GM21447 (cell line): ENCODE data around the gene ISG15.
"Not testable (repeated sequence)": the region's sequence is repeated elsewhere in the genome, so short reads cannot be mapped to it uniquely, and the experiment has no call there.

Experiments used
- ATAC-seq: cut with Tn5 transposase; IDR thresholded peaks from one replicate; pipeline ENCODE4 v1.9.1; 2021; ENCODE audit not compliant: unreplicated experiment

ISG15 gene

DNA sequence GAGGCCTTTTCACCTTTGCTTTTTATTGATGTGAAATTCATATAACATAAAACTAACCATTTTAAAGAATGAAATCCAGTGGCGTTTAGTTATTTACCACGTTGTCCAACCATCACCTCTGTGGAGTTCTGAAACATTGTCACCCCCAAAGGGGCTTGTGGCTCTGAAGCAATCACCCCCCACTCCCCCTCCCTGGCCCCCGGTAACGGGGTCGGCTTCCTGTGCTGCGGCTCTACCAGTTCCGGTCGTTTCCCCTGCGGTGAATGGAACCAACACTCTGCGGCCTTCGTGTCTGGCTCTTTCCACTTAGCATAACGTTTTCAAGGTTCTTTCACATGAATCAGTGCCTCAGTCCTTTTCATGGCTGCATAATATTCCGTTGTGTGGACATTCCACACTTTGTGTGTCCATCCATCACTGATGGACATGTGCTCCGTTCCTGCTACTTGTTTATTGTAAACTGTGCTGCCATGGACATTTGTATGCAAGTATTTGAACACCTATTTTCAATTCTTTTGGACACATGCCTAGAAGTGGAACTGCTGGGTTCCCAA, 1.8 kb upstream of the ISG15 start:
- ATAC-seq: no peak

DNA sequence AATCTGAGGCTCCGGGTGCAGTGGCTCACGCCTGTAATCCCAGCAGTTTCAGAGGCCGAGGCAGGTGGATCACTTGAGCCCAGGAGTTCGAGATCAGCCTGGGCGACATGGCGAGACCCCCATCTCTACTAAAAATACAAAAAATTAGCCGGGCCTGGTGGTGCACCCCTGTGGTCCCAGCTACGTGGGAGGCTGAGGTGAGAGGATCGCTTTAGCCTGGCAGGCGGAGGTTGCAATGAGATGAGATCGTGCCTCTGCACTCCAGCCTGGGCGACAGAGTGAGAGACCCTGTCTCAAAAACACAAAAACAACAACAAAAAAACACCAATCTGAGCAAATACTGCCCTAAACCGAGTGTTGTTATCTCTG, 577 bp upstream of the ISG15 start:
- not testable (repeated sequence) for ATAC-seq

DNA sequence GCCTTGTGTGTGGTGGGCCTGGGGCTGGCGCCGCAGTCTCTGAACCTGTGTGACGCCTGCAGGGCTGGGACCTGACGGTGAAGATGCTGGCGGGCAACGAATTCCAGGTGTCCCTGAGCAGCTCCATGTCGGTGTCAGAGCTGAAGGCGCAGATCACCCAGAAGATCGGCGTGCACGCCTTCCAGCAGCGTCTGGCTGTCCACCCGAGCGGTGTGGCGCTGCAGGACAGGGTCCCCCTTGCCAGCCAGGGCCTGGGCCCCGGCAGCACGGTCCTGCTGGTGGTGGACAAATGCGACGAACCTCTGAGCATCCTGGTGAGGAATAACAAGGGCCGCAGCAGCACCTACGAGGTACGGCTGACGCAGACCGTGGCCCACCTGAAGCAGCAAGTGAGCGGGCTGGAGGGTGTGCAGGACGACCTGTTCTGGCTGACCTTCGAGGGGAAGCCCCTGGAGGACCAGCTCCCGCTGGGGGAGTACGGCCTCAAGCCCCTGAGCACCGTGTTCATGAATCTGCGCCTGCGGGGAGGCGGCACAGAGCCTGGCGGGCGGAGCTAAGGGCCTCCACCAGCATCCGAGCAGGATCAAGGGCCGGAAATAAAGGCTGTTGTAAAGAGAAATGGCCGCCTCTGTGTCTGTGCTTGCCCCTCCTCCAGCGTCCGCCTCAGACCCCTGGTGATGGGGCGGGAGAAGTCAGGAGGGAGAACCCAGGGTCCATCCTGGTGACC, 788 bp downstream of the ISG15 start:
- ATAC-seq: peak; percentile 29

DNA sequence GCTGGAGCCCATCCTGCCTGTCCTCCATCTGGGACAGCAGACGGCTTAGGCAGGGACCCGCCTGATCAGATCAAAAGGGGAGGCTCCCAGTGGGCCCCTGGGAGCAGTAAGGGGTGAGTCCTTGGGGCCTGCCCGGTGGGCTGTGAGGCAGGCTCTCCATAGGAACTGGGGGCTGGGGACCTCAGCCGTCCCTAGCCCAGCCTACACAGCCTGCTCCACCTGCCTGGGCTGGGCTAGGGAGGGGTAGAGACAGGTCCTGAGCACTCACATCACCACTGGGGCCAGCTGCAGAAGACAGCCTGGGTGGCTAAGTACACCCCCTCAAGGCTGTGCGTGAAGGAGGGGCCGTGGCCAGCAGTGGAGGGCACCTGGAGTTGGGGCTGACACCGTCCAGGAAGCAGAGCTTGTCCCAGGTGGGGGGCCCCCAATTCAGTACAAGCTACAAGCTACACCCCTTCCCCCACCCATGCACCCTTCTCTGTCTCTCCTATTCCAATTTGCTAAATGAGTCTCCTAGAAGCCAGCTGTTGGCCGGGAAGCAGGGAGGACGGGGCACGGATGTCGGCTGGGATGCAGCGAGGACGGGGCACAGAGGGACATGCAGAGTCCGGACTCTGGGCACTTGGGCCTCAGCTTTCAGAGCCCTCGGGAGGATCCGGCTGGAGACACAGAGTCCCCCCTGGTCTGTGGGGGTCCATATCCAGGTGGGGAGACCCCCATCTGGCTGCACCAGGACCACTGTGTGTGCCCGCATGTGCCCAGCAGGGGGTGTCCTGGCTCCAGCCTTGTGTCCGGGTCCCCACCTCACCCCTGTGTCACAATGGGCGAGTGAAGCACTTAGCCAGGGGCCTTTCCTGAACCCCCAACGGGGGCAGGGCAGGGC, 1.7 kb downstream of the ISG15 start:
- ATAC-seq: no peak

DNA sequence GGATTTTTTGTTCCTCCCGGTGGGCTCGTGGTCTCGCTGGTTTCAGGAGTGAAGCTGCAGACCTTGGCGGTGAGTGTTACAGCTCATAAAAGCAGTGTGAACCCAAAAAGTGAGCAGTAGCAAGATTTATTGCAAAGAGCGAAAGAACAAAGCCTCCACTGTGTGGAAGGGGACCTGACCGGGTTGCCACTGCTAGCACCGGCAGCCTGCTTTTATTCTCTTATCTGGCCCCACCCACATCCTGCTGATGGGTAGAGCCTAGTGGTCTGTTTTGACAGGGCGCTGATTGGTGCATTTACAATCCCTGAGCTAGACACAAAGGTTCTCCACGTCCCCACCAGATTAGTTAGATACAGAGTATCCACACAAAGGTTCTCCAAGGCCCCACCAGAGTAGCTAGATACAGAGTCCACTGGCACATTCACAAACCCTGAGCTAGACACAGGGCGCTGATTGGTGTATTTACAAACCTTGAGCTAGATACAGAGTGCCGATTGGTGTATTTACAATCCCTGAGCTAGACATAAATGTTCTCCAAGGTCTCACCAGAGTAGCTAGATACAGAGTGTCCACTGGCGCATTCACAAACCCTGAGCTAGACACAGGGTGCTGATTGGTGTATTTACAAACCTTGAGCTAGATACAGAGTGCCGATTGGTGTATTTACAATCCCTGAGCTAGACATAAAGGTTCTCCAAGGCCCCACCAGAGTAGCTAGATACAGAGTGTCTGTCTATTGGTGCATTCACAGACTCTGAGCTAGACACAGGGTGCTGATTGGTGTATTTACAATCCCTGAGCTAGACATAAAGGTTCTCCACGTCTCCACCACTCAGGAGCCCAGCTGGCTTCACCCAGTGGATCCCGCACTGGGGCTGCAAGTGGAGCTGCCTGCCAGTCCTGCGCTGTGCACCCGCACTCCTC, 4.4 kb downstream of the ISG15 start:
- ATAC-seq: not testable (repeated sequence)

DNA sequence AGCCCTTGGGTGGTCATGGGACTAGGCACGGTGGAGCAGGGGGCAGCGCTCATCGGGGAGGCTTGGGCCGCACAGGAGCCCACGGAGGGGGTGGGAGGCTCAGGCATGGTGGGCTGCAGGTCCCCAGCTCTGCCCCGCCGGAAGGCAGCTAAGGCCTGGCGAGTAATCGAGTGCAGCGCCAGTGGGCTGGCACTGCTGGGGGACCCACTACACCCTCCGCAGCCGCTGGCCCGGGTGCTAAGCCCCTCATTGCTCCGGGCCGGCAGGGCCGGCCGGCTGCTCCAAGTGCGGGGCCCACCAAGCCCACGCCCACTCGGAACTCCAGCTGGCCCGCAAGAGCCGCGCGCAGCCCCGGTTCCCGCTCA, 5.0 kb downstream of the ISG15 start:
- ATAC-seq: not testable (repeated sequence)

DNA sequence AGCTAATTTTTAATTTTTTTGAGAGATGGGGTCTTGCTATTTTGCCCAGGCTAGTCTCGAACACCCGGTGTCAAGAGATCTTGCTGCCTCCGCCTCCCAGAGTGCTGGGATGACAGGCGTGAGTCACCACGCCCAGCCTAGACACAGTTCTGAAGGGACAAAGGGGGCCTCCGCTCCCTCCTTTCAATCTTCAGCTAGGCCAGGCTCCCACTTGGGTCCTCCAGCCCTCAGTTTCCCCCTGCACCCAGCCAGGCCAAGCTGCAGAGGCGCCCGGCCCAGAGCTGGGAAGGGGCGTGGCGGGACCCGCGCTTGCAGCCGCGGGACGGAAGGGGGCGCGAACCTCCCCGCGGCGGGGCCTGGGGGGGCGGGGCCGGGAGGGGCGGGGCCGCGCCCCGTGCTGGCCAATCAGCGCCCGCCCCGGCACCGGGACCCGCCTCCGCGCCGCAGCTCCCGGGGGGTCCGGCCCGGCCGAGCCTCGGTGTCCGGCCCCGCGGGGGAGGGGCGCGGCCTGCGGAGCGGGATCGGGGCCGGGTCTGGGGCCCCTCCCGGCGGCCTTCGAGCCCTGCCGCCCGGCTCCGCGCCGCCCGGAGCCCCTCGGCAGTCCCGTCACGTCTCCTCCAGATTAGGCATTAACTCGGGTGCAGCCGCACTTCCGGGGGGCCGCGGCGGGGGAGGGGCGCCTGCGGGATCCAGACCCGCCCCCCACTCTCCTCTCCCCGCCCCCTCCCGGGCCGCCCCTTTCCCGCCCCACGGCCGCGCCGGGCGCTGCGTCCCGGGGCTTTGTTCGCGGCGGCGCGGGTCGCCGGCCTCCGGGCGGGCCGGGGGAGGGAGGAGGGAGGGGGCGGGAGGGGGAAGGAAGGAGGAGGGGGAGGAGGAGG, 6.1 kb downstream of the ISG15 start:
- ATAC-seq: peak; percentile 51

DNA sequence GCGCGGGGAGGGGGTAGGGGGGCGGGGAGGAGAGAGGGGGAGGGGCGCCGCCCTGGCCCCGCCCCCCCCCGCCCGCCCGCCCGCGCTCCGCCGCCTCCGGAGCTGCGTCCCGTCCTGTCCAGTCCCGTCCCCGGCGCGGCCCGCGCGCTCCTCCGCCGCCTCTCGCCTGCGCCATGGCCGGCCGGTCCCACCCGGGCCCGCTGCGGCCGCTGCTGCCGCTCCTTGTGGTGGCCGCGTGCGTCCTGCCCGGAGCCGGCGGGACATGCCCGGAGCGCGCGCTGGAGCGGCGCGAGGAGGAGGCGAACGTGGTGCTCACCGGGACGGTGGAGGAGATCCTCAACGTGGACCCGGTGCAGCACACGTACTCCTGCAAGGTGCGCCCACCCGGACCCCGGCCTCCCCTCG, 6.7 kb downstream of the ISG15 start, which contains the start of gene AGRN:
Gene AGRN, plus strand, starts transcription at position 121 of the 405 bp plus-strand sequence. Its CDS starts 53 bp downstream, at position 174.
- ATAC-seq: peak; percentile 26

DNA sequence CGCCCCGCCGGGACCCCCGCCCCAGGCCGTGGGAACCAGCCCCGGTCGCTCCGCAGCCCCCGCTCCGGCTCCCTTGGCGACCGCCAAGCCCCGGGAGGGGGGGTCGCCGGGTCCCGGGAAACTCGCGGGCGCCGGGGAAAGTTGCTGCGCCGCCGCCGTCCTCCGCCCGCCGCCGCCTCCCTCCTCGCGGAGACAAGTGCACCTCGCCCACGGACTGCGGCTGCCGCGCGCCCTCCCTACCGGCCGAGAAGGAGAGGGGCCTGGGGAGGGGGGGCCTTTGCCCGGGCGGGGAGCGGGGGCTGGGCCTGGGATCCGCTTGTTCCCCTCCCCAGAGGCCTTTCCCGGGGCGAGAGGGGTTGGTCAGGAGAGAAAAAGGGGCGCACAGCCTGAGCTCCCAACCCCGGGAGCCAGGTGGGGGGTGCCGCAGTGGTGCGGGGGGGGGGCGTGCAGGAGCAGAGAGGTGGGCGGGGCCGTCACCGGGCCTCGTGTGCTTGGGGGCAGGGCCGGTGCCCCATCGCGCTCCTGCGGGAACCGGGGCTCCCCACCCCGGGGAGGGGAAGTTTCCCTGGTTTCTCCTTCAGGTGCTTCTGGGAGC, 7.2 kb downstream of the ISG15 start:
- ATAC-seq: peak; percentile 16

DNA sequence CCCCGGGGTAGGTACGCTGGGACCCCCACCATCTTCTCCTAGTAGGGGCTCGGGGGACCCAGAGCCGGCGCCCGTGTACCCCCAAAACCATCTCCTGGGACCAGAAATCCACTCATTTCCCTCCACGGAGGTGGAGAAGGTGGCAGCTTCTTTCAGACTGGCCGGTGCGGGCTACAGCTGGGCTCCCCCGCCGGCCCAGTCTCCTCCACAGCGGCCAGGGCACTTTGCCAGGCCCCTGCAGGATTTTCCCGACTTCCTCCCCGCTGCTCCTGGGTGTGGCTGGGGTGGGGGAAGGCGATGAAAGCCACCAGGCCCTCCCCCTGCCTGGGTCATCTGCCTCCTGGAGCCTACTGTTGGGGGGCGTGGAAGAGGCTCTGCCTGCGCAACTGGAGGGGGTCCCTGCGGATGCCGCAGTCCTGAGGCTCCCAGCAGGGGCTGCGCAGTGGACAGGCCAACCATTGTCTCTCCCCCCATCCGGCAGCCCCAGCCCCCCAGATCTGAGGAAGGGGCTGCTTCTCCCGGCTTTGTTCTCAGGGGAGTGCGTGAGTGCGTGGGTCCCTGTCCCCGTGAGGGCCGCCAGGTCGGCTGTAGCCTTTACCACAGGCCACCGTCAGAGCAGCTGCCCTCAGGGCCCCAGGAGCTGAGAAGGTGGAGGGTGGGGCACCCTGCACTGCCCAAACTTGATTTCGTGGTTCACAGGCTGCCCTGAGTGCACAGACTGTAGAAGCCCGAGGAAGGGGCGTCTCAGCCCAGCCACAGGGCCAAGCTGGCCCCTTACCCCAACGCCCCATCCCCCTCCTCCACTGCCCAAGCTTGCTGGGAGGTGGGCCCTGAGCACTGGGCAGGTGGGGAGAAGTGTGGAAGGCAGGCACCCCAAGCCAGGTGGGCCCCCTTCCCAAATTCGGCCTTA, 8.0 kb downstream of the ISG15 start:
- no peak for ATAC-seq

DNA sequence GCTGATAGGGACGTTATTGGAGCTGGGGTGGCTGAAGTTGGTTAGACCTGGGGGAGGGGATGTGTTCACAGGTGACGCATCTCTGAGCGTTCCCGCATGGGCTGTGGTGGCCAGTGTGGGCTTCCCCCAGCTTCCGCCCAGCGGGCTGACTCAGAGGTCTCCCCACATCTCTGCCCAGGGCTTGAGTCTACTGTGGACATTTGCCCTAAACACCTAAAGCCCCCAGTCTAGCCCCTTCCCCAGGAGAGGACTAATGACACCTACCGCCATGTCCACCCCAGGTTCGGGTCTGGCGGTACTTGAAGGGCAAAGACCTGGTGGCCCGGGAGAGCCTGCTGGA, 8.6 kb downstream of the ISG15 start:
- no peak for ATAC-seq

DNA sequence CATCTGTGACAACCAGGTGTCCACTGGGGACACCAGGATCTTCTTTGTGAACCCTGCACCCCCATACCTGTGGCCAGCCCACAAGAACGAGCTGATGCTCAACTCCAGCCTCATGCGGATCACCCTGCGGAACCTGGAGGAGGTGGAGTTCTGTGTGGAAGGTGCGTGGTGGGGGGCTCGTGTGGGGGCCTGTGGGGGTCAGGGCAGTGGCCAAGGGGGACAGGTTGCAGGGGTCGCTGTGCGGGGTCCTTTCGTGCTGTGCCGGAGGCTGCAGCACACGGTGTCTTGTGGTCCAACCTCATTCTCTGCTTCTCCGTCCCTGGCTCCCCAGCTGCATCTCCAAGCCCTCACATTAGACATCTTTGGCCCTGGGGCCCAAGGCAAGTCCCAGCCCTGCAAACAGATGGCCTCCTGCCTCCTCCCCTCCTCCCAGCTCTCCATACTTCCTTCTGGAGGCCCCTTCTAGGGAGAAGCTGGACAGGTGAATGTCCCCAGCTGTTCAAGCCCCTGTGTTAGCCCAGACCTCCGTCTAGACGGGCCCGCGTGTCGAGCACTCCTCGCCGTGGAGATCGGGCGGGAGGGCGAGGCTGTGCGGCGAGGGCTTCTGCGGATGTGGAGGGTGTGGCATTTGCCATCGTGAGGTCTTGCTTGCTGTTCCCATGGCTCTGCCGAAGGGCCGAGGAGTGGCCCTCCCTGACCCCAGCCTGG, 9.2 kb downstream of the ISG15 start:
- no peak for ATAC-seq

DNA sequence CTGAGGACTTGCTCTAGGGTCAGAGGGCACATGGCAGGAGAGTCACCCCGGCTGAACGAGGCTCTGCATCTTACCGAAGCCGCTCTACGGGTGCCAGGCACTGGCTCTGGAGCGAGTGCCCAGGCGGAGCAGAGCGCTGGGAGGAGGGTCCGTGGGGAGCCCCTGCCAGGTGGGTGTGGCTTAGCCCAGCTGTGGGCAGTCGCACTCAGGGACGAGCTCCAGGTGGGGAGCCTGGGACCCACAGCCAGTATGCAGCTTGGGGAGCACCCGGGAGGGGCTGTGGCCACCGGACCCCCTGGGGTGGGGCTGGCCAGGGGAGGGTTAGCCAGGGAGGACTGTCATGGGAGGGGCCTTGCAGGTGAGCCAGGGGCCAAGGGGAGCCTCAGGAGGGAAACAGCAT, 10.4 kb downstream of the ISG15 start:
- no peak for ATAC-seq

DNA sequence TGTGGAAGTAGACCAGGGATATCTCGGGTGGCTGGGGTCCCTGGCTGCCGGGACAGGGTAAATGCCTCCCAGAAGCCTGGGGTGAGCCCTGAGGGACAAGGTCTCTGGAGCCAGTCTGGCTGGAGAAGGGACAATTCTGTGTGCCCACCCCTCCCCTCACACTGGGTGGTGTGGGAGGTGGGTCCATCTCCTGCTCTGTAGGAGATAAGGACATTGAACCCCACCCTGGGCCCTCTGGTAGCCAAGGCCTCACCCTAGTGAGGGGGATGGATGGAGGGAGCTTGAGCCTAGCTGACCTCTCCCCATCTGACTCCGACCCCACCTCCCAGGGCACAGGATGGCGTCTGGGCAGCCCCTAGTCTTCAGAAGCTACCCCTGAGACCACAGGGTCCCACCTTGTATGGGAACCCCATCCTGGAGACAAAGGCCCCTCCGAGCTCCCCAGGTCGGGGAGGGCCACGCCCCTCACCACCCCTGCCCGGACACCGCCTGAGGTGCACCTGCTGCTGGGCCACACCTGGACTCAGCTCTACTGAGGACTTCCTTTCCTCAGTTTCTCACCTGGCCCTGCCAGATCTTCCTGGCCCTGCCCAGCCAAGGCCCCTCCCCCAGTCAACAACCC, 11.0 kb downstream of the ISG15 start:
- ATAC-seq: no peak

DNA sequence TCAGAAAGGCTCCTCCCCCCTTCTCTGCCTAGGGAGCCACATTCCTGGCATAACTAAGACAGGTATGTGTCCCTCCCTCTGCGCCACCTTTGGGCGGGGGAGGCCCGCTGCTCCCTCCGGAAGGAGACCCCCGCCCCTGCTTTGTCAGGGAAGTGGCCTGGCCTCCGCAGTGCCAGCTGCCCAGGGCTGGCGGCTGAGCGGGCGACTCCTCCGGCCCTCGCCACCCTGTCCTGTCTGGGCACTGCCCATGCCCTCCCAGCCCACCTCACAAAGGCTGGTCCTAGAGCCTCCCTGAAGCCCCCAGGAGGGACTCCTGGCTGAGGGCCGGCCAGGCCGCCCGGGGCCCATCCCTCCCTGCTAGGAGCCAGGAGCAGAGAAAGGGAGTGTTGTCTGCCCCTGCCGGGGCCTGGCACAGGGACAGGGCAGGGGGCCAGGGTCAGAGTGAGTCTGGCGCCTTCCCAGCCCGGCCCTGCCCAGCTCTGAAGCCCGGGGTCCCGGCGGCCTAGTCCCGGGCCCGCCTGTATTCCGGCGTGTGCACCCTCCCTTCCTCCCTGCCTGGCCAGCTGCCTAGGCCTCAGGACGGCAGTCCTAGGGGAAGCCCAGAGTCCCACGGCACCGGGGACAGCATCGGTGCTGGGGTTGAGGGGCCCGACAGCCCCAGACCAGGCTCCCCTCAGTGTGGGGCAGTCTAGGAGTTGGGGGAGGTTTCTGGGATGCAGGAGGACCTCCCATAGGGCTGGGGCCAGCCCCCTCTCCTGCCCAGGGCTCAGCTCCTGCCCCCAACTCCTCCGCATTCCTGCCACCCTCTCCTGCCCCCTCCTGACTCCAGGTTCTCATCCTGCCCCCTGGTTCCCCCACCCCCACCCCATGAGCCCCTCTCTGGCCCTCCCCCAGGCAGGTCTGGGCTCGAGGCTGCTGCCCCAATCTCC, 11.7 kb downstream of the ISG15 start:
- no peak for ATAC-seq

DNA sequence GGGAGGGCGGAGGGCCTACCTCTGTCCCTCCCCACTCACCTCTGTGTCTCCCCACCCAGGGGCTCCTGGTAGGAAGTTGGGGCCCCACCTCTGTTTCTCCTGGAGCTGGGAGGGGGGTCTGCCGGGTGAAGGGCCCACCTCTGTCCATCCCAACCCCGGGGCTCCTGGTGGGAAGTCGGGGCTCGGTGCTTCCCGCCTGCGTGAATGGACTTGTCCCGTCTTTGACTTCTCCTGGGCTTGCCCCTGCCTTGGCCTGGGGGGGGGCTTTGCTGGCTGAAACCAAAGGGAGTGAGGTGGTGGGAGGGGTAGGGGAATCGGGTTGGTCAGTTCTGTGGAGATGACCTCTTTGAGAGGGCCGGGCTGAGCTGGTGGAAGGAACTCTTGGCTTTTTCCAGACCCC, 12.4 kb downstream of the ISG15 start:
- no peak for ATAC-seq
